Adrenal gland (tissue), 5 donors: Measurements from ENCODE around the gene CXCR6.

Experiments used
- POLR2A ChIP-seq, 2 donors: fragments of 450-650 bp; IDR thresholded peaks; one replicate each; pipeline ENCODE4 v1.6.1; 2017; ENCODE audit warnings: antibody characterized with exemption in 2 of 2, mild to moderate bottlenecking in 2 of 2, moderate library complexity in 1 of 2
- TF ChIP-seq, protein P1 (sequence below), 6 experiments: fragments of 450-650 bp in 4 of 6; fragments of 200-600 bp in 2 of 6; sonication (generic) in 1 of 6; IDR thresholded peaks; 1 replicate in 5 of 6; 2 replicates in 1 of 6; pipeline versions ENCODE4 v1.5.1 to v1.8.0; 2016 to 2021; ENCODE audit warnings: antibody characterized with exemption in 6 of 6, mild to moderate bottlenecking in 2 of 6, moderate library complexity in 1 of 6
- donor health status: DM: no; HTN: no; CAD: no.

DNA sequence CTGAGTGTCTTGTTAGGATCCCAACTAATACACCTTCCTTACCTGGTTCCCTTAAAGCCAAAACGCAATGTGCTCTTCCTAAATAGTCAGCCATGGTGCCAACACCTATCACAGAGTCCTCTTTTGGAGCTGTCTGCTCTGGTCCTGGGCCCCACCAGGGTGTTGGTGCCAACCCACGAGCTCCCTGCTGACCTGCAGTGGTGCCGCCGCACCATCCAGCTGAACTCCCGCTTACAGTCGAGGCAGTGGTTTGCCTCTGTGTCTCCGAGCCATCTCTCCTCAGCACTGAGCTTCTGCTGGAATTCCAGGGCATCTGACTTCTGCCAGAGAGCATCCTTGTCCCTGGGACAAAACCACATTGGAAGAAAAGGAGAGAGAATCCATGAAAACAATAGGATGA lies 15.9 kb downstream of the CXCR6 start:
- TF ChIP-seq, protein P1, sequence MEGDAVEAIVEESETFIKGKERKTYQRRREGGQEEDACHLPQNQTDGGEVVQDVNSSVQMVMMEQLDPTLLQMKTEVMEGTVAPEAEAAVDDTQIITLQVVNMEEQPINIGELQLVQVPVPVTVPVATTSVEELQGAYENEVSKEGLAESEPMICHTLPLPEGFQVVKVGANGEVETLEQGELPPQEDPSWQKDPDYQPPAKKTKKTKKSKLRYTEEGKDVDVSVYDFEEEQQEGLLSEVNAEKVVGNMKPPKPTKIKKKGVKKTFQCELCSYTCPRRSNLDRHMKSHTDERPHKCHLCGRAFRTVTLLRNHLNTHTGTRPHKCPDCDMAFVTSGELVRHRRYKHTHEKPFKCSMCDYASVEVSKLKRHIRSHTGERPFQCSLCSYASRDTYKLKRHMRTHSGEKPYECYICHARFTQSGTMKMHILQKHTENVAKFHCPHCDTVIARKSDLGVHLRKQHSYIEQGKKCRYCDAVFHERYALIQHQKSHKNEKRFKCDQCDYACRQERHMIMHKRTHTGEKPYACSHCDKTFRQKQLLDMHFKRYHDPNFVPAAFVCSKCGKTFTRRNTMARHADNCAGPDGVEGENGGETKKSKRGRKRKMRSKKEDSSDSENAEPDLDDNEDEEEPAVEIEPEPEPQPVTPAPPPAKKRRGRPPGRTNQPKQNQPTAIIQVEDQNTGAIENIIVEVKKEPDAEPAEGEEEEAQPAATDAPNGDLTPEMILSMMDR (IDR thresholded peaks at IDR 0.05): no peak
- TF ChIP-seq POLR2A (IDR thresholded peaks at IDR 0.05): no peak
